Keratinocyte (primary cell): ENCODE measurements around the gene KCNN3.

Experiments
- EZH2 ChIP-seq: IDR thresholded peaks from one replicate; pipeline ENCODE4 v1.6.1; 2012; ENCODE audit warnings: inconsistent platforms, mild to moderate bottlenecking, low read length, moderate library complexity
- TF ChIP-seq, protein P1 (sequence below), 3 experiments: IDR thresholded peaks in 1 of 3; conservative IDR thresholded peaks in 1 of 3; optimal IDR thresholded peaks in 1 of 3; 2 replicates in 2 of 3; 3 replicates in 1 of 3; pipeline versions ENCODE3 to v1.5.1; 2011; ENCODE audit warnings: low read length in 3 of 3, mild to moderate bottlenecking in 3 of 3, moderate library complexity in 2 of 3, control low read depth in 1 of 3, inconsistent platforms in 1 of 3; ENCODE audit not compliant: insufficient read depth in 2 of 3; ENCODE audit errors: extremely low read depth in 1 of 3

- TF ChIP-seq, protein P1, sequence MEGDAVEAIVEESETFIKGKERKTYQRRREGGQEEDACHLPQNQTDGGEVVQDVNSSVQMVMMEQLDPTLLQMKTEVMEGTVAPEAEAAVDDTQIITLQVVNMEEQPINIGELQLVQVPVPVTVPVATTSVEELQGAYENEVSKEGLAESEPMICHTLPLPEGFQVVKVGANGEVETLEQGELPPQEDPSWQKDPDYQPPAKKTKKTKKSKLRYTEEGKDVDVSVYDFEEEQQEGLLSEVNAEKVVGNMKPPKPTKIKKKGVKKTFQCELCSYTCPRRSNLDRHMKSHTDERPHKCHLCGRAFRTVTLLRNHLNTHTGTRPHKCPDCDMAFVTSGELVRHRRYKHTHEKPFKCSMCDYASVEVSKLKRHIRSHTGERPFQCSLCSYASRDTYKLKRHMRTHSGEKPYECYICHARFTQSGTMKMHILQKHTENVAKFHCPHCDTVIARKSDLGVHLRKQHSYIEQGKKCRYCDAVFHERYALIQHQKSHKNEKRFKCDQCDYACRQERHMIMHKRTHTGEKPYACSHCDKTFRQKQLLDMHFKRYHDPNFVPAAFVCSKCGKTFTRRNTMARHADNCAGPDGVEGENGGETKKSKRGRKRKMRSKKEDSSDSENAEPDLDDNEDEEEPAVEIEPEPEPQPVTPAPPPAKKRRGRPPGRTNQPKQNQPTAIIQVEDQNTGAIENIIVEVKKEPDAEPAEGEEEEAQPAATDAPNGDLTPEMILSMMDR (optimal IDR thresholded peaks at IDR 0.05 in 1 of 3, IDR thresholded peaks at IDR 0.05 in 1 of 3, conservative IDR thresholded peaks at IDR 0.05 in 1 of 3; ENCODE audit: extremely low read depth in 1 of 3, insufficient read depth in 2 of 3, low read length in 3 of 3), result no peak
- TF ChIP-seq EZH2, result no peak
These were observed 32.9 kb downstream of the KCNN3 start for GRCh38 chr1:154837034-154837671.
